GM18873 (cell line): Measurements from ENCODE around the gene CALR.
A peak's percentile ranks its signal among the peaks of the same experiment; 100 is the strongest.
"Not testable (repeated sequence)": the region's sequence is repeated elsewhere in the genome, so short reads cannot be mapped to it uniquely, and the experiment has no call there.

Source experiments
- ATAC-seq: cut with Tn5 transposase; IDR thresholded peaks from one replicate; pipeline ENCODE4 v1.9.1; 2021; ENCODE audit warnings: mild to moderate bottlenecking, moderate library complexity, moderate number of reproducible peaks; ENCODE audit not compliant: unreplicated experiment, low FRiP score

Gene CALR

DNA sequence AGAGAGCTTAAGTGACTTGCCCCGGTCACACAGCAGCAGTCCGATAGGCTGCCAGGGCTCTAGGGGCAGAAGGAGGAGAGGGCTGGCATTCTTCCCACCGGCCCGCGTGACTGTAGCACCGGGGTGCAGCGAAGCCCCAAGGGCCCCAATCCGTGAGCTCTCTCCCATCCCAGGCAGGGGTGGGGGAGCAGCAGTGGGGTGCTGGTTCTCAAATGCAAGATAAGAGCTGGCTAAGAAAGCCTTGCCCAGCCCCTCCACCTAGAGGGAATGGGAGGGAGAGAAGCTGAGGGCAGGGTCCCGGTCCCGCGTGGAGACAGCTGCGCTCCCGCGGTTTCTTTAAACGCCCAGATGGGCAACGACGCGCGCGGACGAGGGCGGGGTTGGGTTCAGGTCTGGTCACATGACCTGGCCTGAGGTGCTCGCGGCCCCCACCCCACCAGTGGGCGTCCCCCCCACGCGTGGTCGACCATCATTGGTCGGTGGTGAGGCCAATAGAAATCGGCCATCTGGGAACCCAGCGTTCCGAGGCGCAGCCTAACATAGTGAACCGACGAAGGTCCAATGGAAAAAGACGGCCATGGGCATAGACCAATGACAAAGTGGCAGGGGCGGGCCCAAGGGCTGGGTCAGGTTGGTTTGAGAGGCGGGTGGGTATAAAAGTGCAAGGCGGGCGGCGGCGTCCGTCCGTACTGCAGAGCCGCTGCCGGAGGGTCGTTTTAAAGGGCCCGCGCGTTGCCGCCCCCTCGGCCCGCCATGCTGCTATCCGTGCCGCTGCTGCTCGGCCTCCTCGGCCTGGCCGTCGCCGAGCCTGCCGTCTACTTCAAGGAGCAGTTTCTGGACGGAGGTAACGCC lies at the start of gene CALR:
Gene CALR (plus strand): TSS at position 683 of the 852 bp plus-strand sequence. CDS start 71 bp downstream, at position 754.
- ATAC-seq: peak; percentile 67

DNA sequence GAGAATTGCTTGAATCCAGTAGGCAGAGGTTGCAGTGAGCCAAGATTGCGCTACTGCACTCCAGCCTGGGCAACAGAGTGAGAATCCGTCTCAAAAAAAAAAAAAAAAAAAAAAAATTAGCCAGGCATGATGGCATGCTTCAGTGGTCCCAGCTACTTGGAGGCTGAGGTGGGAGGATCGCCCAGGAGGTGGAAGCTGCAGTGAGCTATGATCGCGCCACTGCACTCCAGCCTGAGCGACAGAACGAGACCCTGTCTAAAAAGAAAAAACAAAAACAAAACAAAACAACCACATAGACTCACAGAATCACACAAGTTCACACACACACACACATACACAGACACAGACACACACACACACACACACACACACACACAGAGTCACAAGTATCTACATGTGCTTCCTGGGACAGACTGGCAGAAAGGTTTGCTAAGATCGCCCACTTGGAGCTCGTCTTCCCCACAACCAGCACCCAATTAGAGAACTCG lies 48.1 kb upstream of the CALR start:
- ATAC-seq: not testable (repeated sequence)

- ATAC-seq: peak; percentile 72
These were observed 47.4 kb upstream of the CALR start, which contains the start of gene GCDH for GRCh38 chr19:12890787-12891552. GCDH (plus strand) TSS chr19:12891160; CDS start chr19:12891305, 145 bp downstream.

DNA sequence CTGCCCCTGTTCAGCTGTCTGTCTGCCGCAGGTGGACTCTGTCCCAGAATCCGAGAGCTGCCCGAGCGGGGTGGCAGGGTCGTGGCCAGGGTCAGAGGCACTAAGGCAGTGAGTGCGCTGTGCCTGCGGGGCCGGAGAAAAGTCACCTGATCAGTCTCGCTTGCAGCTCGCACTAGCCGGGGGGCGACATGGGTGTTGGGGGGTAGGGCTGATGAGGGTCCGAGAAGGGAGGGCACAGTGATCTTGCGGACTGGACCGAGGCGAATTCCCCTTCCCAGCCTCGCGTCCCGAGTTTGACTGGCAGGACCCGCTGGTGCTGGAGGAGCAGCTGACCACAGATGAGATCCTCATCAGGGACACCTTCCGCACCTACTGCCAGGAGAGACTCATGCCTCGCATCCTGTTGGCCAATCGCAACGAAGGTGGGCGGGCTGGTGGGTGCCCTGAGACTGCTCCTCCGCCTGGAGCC lies 46.8 kb upstream of the CALR start:
- no peak for ATAC-seq

DNA sequence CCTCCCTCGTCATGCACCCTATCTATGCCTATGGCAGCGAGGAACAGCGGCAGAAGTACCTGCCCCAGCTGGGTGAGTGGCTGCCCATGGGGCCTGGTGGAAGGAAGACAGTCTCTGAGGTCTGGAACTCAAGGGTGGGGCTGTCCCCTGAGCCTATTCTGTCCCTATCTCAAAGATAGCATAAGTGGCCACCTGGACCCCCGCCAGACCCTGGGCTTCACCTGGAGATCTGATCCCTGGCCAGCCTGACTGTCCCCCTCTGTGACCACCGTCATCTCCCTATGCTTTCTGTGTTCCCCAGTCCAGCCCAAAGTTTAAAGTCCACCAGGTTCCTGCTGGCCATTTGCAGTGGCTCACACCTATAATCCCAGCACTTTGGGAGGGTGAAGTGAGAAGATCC lies 44.8 kb upstream of the CALR start:
- no peak for ATAC-seq

- ATAC-seq: no peak
These were observed 41.9 kb upstream of the CALR start for GRCh38 chr19:12896460-12896859.

DNA sequence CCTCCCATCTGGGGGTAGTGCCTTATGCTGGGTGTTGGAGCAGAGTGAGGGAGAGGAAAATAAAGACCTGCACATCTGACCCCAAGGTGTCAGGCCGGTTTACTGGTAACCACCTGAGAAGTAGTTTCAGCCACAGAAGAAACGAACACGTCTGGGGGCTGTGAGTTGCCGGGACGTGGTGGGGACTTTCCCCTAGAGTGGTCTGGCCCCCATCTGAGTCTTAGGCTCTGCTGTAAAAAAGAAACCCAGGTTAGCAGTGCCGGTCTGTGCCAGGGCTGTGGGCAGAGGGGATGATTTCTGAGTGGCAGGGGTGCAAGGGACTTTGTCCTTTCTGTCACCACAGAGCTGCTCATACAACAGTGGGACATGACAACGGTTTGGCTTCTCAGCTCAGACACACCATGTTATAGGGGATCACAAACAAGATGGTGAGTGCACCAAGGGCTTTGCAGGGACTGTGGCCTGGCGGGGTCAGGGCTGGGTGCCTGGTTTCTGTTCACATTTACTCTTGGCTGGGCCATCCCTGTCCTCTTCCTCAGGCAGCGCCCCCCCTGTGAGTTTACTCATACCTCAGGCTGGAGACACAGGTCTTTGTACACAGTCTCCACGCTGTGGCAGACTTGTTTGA lies 38.4 kb upstream of the CALR start:
- ATAC-seq: no peak

DNA sequence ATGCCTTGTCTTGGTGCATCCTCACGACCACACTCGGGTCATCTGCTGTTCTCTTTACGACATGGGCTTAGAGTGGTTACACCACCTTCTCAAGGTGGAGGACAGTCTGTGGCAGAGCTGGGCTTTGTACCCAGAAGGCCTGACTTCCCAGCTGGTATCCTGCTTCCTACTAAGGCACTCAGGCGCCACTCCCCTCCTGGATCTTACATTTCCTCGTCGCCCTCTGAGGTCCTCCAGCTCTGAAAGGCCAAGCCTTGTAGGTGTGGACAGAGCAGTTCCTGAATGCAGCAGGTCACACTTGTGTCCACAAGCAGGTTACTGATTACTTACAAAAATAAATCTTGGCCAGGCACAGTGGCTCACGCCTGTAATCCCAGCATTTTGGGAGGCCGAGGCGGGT lies 31.2 kb upstream of the CALR start:
- no peak for ATAC-seq

- ATAC-seq: no peak
These were observed 25.8 kb upstream of the CALR start for GRCh38 chr19:12912571-12912970.

GRCh38 chr19:12913011-12913561 lies 25.3 kb upstream of the CALR start:
- no peak for ATAC-seq

- ATAC-seq: no peak
These were observed 24.3 kb upstream of the CALR start for GRCh38 chr19:12913851-12914690.

- not testable (repeated sequence) for ATAC-seq
These were observed 22.5 kb upstream of the CALR start for GRCh38 chr19:12915860-12916259.

GRCh38 chr19:12918253-12918652 lies 20.2 kb upstream of the CALR start:
- ATAC-seq: no peak

DNA sequence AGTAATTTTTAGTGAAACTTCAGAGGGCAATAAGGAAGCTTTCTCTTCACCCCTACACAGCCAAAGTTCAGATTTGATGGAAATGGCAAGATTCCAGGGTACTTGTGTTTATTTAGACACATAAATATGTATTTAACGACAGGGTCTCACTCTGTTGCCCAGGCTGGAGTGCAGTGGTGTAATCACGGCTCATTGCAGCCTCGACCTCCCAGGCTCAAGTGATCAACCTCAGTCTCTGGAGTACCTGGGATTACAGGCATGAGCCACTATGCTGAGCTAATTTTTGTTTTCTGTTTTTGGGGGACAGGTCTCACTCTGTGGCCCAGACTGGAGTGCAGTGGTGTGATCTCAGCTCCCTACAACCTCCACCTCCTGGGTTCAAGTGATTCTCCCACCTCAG lies 17.4 kb upstream of the CALR start:
- no peak for ATAC-seq

DNA sequence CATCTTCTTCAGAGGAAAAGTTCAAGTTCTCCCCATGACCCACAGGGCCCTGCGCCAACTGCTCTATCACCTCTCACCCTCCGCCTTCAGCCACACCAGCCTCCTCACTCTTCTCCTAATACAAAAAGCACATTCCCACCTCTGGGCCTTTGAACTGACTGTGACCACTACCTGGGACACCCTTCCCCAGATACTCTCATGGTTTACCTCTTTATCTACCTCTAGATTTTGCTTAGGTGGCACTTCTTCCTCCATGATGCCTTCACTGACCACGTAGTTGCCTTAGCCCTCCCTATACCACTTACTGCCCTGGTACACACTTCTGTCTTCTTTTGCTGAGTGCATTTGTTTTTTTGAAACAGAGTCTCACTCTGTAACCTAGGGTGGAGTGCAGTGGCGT lies 15.4 kb upstream of the CALR start:
- no peak for ATAC-seq

GRCh38 chr19:12924621-12925310 lies 13.6 kb upstream of the CALR start:
- no peak for ATAC-seq

- no peak for ATAC-seq
These were observed 8.3 kb upstream of the CALR start for GRCh38 chr19:12930002-12930645.
